GM12864 (cell line): Measurements from ENCODE around the gene FLYWCH1.
"Not testable (repeated sequence)": the region's sequence is repeated elsewhere in the genome, so short reads cannot be mapped to it uniquely, and the experiment has no call there.

Experiments
- DNase-seq: peaks from one replicate; pipeline ENCODE4 v3.0.0-alpha.2; 2011; ENCODE audit warnings: low read depth
- H3K4me3 ChIP-seq: 2 replicates; pipeline ENCODE4 v1.5.1; 2011; ENCODE audit warnings: mild to moderate bottlenecking, low read depth, low read length, control low read depth
- TF ChIP-seq, protein P1 (sequence below): IDR thresholded peaks from 2 replicates; pipeline ENCODE4 v1.5.1; 2011; ENCODE audit warnings: low read depth, mild to moderate bottlenecking, moderate library complexity, low read length, control low read depth, inconsistent platforms; ENCODE audit errors: missing control alignments

Gene FLYWCH1

DNA sequence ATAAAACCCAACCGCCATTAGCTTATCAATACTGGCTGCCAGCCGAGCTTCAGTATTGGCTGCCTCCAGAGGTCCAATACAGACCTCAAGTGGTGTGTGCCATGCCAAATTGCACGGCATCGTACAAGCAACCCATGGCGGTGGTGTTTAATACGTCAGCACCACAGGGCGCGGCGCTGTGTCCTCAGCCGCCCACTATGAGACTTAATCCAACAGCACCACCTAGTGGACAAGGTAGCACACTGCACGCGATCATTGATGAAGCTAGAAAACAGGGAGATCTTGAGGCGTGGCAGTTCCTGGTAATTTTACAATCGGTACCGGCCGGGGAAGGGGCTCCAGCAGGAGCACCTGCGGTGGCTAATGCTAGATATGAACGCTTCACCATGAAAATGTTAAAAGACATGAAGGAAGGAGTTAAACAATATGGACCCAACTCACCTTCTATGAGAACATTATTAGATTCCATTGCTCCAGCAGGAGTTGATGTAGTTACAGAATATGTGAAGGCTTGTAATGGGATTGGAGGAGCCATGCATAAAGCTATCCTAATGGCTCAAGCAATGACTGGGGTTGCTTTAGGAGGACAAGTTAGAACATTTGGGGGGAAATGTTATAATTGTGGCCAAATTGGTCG lies 15.4 kb downstream of the FLYWCH1 start:
- H3K4me3 ChIP-seq = no peak overlapping the region
- DNase-seq = peak; percentile 60
- TF ChIP-seq, protein P1, sequence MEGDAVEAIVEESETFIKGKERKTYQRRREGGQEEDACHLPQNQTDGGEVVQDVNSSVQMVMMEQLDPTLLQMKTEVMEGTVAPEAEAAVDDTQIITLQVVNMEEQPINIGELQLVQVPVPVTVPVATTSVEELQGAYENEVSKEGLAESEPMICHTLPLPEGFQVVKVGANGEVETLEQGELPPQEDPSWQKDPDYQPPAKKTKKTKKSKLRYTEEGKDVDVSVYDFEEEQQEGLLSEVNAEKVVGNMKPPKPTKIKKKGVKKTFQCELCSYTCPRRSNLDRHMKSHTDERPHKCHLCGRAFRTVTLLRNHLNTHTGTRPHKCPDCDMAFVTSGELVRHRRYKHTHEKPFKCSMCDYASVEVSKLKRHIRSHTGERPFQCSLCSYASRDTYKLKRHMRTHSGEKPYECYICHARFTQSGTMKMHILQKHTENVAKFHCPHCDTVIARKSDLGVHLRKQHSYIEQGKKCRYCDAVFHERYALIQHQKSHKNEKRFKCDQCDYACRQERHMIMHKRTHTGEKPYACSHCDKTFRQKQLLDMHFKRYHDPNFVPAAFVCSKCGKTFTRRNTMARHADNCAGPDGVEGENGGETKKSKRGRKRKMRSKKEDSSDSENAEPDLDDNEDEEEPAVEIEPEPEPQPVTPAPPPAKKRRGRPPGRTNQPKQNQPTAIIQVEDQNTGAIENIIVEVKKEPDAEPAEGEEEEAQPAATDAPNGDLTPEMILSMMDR = peak; percentile 94

DNA sequence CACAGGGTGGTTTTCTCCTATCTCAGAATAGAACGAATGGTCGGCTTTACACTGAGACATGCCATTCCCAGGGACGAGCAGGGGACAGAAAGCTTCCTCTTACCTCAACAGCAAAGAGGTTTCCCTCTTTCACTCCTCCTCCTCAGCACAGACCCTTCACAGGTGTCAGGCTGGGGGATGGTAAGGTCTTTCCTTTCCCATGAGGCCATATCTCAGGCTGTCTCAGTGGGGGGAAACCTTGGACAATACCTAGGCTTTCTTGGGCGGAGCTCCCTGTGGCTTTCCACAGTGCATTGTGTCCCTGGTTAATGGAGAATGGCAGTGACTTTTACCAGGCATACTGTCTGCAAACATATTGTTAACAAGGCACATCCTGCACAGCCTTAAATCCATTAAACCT lies 16.4 kb downstream of the FLYWCH1 start:
- not testable (repeated sequence) for H3K4me3 ChIP-seq, DNase-seq

DNA sequence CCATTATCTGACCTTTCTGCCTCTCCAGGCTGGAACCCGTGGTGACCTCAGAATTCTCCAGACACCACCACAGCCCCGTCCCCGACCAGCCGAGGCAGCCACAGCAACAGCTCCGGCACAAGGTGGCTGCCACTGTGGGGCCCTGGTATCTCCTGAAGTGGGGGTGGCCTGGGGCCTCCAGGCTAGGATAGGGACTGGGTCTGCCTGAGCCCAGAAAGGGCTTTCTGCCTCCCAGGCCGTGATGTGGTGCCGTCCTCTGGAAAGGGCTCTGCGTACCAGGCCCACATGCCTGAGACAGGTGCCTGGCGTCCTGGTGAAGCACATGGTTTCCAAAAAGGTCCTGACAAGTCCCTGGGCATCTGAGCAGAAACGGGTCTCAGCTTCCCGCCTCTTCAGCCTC lies 17.1 kb downstream of the FLYWCH1 start:
- TF ChIP-seq, protein P1 = no peak
- H3K4me3 ChIP-seq = no peak overlapping the region
- DNase-seq = no peak

DNA sequence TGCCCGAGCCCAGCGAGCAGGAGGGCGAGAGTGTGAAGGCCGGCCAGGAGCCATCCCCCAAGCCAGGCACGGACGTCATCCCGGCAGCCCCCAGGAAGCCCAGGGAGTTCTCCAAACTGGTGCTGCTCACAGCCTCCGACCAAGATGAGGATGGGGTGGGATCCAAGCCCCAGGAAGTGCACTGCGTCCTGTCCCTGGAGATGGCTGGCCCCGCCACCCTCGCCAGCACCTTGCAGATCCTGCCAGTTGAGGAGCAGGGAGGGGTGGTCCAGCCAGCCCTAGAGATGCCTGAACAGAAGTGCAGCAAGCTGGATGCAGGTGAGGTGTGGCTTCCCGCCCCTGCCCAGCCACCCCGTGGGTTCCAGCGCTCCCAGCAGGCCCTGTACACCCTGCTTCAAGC lies 18.0 kb downstream of the FLYWCH1 start:
- TF ChIP-seq, protein P1 = no peak

DNA sequence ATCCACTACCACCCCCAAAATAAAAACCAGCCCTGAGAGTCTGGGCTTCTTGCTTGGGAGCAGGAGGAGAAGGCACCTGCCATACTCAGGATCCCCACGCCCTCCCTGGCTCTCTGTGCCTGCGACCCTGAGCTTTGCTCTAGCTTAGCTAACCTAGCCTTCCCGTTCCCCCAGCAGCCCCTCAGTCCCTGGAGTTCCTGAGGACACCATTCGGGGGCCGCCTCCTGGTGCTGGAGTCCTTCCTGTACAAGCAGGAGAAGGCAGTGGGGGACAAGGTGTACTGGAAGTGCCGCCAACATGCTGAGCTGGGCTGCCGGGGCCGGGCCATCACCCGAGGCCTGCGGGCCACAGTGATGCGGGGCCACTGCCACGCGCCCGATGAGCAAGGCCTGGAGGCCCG lies 18.5 kb downstream of the FLYWCH1 start:
- DNase-seq = no peak
- H3K4me3 ChIP-seq = no peak overlapping the region
- TF ChIP-seq, protein P1 = no peak

More for the DNA sequence above, 18.0 kb downstream of the FLYWCH1 start:
- no peak overlapping the region for H3K4me3 ChIP-seq
- no peak for DNase-seq

DNA sequence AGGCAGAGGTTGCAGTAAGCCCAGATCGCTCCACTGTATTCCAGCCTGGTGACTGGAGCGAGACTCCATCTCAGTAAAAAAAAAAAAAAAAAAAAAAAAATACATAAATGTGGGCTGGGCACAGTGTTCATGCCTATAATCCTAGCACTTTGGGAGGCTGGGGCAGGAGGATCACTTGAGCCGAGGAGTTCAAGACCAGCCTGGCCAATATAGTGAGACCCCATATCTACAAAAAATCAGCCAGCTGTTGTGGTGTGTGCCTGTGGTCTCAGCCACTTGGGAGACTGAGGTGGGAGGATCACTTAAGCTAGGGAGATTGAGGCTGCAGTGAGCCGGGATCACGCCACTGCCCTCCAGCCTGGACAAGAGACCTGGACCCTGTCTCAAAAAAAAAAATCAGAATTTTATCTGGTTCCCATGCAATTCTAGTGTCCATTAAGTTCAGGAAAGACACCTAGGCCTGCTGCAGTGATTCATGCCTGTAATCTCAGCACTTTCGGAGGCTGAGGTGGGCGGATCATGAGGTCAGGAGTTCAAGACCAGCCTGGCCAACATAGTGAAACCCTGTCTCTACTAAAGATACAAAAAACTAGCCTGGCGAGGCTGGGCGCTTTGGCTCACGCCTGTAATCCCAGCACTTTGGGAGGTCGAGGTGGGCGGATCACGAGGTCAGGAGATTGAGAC lies 19.6 kb downstream of the FLYWCH1 start:
- H3K4me3 ChIP-seq, DNase-seq: not testable (repeated sequence)

DNA sequence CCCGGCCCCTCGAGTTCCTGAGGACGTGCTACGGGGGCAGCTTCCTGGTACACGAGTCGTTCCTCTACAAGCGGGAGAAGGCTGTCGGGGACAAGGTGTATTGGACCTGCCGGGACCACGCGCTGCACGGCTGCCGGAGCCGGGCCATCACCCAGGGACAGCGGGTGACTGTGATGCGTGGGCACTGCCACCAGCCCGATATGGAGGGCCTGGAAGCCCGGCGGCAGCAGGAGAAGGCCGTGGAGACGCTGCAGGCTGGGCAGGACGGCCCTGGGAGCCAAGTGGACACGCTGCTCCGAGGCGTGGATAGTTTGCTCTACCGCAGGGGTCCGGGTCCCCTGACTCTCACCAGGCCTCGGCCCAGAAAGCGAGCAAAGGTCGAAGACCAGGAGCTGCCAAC lies 21.4 kb downstream of the FLYWCH1 start:
- H3K4me3 ChIP-seq = no peak overlapping the region
- TF ChIP-seq, protein P1 = no peak
- no peak for DNase-seq

DNA sequence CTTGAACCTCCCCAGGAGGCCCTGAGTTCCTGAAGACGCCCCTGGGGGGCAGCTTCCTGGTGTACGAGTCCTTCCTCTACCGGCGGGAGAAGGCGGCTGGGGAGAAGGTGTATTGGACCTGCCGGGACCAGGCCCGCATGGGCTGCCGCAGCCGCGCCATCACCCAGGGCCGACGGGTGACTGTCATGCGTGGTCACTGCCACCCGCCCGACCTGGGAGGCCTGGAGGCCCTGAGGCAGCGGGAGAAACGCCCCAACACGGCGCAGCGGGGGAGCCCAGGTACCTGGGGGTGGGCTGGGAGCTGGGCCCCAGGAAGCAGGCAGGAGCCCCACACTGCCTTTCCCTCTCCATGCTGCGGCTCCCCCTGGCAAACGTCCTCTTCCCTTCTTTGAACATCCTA lies 22.0 kb downstream of the FLYWCH1 start:
- DNase-seq = no peak
- no peak overlapping the region for H3K4me3 ChIP-seq
- TF ChIP-seq, protein P1 = no peak
